CD4-positive, alpha-beta memory T cell (primary cell): ENCODE measurements around the gene TRAF3. TPM values are rescaled to one million over a fixed set of nuclear protein-coding genes. Genes with fewer than 3 reads are reported as not detected.
A peak's percentile ranks its signal among the peaks of the same experiment; 100 is the strongest.
"Not testable (repeated sequence)": the region's sequence is repeated elsewhere in the genome, so short reads cannot be mapped to it uniquely, and the experiment has no call there.

Experiments
- CTCF ChIA-PET: fragments of 350-600 bp; sonication (Branson Sonifier 250); formaldehyde crosslinking; loops from one replicate; lab custom pipeline; 2021; ENCODE audit warnings: inconsistent platforms; ENCODE audit not compliant: partially characterized antibody; lab: Charles Lee
- POLR2A ChIA-PET: fragments of 350-600 bp; sonication (Branson Sonifier 250); formaldehyde crosslinking; loops from one replicate; lab custom pipeline; 2021; ENCODE audit not compliant: partially characterized antibody; lab: Charles Lee
- DNase-seq, 5 donors: peaks; one replicate each; pipeline versions ENCODE4 v3.0.0 to v3.0.0-alpha.2; 2020 to 2022; ENCODE audit warnings: mixed read lengths in 1 of 5
- H3K27ac ChIP-seq: one replicate; pipeline ENCODE4 v1.7.0; 2013; ENCODE audit warnings: low read depth, low read length
- H3K27me3 ChIP-seq: 2 replicates; pipeline ENCODE4 v1.7.0; 2013; ENCODE audit warnings: mild to moderate bottlenecking, low read length, moderate library complexity; ENCODE audit not compliant: insufficient read depth
- H3K36me3 ChIP-seq: 2 replicates; pipeline ENCODE4 v1.7.0; 2013; ENCODE audit warnings: mild to moderate bottlenecking, low read length, moderate library complexity; ENCODE audit not compliant: insufficient read depth
- H3K4me1 ChIP-seq: 2 replicates; pipeline ENCODE4 v1.7.0; 2013; ENCODE audit warnings: mild to moderate bottlenecking, low read length, moderate library complexity; ENCODE audit not compliant: insufficient read depth
- H3K4me3 ChIP-seq, 2 donors: one replicate each; pipeline ENCODE4 v1.7.0; 2013; ENCODE audit warnings: low read length in 2 of 2, mild to moderate bottlenecking in 1 of 2
- H3K9me3 ChIP-seq, 2 donors: one replicate each; pipeline ENCODE4 v1.7.0; 2013; ENCODE audit warnings: low read length in 2 of 2, control low read depth in 1 of 2; ENCODE audit not compliant: control insufficient read depth in 1 of 2
- H3K27ac Mint-ChIP-seq, 7 donors: one replicate each; pipeline ENCODE4 v1.8.0; 2020 to 2021; ENCODE audit warnings: mixed read lengths in 7 of 7, mild to moderate bottlenecking in 6 of 7, inconsistent platforms in 3 of 7, moderate library complexity in 3 of 7
- H3K27me3 Mint-ChIP-seq, 2 donors: one replicate each; pipeline ENCODE4 v1.8.0; 2020 to 2021; ENCODE audit warnings: mixed read lengths in 2 of 2
- H3K36me3 Mint-ChIP-seq, 2 donors: one replicate each; pipeline ENCODE4 v1.8.0; 2020 to 2021; ENCODE audit warnings: mixed read lengths in 2 of 2, inconsistent platforms in 1 of 2, mild to moderate bottlenecking in 1 of 2
- H3K4me1 Mint-ChIP-seq, 4 donors: one replicate each; pipeline ENCODE4 v1.8.0; 2020 to 2021; ENCODE audit warnings: mixed read lengths in 4 of 4, mild to moderate bottlenecking in 1 of 4
- H3K4me3 Mint-ChIP-seq, 8 donors: one replicate each; pipeline ENCODE4 v1.8.0; 2020 to 2021; ENCODE audit warnings: mixed read lengths in 8 of 8, mild to moderate bottlenecking in 7 of 8, moderate library complexity in 6 of 8, inconsistent platforms in 3 of 8
- H3K9me3 Mint-ChIP-seq, 8 donors: one replicate each; pipeline ENCODE4 v1.8.0; 2020 to 2021; ENCODE audit warnings: mixed read lengths in 8 of 8, mild to moderate bottlenecking in 5 of 8, inconsistent platforms in 3 of 8, moderate library complexity in 1 of 8
- intact Hi-C: fragments of 100-400 bp; cut with micrococcal nuclease; formaldehyde crosslinking; loops from one replicate; pipeline ENCODE4 v1.15.1; 2023
- polyA plus RNA-seq, 2 donors: library from polyadenylated mRNA; unstranded; fragments of 300-500 nt; fragmentation: Illumina TruSeq; gene quantifications; one replicate each; pipeline ENCODE4 v1.2.3, GENCODE V29; 2021
- total RNA-seq, 2 experiments: library from RNA; stranded (reverse); gene quantifications; one replicate each; pipeline ENCODE4 v1.2.3, GENCODE V29; 2021

Gene TRAF3
- total and polyA plus RNA-seq, 4 experiments from 2014 or later: 14.9 to 44.8 (median 32.2) TPM

DNA sequence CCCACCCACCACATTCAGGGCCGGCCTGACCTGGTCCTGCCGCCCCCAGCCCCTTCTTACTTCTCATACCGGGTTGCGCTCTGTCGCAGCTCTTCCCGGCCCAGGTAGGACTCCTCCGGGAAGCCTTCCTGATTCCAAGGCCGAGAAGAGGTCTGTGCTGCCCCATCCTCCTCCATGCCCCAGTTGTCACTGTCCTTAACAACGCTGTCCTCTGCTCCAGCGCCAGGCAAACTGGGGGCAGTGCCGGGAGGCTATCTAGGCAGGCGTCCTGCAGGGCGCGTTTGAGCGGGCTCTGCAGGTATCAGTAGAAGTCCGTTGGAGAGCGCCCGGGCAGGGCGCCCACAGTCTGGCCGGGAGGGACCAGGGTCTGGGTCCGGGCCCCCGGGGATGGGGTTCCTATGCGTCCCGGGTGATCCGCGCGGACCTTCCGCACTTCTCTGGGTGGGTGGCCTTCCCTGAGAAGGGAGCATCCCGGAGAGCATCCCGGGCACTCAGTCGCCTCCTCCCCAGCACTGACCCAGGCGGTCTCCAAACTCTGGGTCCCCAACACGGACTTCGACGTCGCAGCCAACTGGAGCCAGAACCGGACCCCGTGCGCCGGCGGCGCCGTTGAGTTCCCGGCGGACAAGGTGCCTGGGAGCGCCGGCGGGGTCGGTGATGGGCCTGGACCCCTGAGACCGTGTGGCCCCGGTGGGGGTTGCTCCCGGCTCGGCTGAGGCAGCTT is 146.1 kb downstream of the TRAF3 start:
- peaks cover 5% of the 10 kb centered on the region for H3K27me3 ChIP-seq
- Mint-ChIP-seq H3K27me3 (peaks cover 7% of the 10 kb centered on the region in 2 donors), H3K4me3 (peak overlapping the region; percentile 46 to 75 (median 74)), H3K9me3 (no peaks in the 10 kb centered on the region), H3K27ac (peak overlapping the region in 3 of 7 donors; percentile 23 to 76 (median 31)), H3K36me3 (no peaks in the 10 kb centered on the region), H3K4me1 (peaks cover 2 to 29% (median 10%) of the 10 kb centered on the region in 4 donors)
- H3K4me3 ChIP-seq: peak overlapping the region; percentile 11 to 28
- no peaks in the 10 kb centered on the region for H3K36me3 ChIP-seq
- CTCF ChIA-PET: no interaction called here
- POLR2A ChIA-PET: interaction anchor here (1.8 kb wide), 1 partner anchor 23 kb away, joined by 7 read pairs; no protein-coding TSS in a partner anchor
- peaks cover 19% of the 10 kb centered on the region for H3K4me1 ChIP-seq
- intact Hi-C loops: no loop called here
- no peak overlapping the region for H3K27ac ChIP-seq
- no peaks in the 10 kb centered on the region for H3K9me3 ChIP-seq
- no peak for DNase-seq

DNA sequence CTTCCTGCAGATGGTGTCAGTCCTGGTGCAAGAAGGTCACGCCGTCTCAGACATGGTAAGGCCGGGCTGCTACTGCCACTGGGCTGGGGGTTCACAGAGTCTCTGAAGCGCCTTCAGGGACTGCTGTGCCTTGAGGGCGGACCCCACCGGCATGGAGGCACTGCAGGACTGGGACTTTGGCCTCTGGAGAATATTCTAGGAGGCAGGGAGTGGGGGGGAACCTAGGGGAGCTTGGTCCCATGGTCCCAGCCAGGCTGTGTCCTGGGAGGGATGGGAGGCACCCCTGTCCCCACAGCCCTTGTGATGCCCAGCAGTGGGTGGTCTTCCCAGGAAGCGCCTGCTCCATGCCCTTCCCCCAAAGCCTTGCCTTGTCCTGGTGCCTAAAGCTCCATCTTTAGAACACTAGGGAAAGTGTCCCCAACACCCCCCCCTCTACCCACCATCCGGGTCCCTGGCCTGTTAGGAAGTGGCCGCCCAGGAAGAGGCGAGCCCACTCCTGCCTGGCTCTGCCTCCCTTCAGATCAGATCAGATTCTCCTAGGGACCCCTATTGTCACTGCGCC is 146.8 kb downstream of the TRAF3 start:
- DNase-seq: no peak
- peaks cover 25% of the 10 kb centered on the region for H3K4me1 ChIP-seq
- CTCF ChIA-PET: no interaction called here
- Mint-ChIP-seq H3K4me1 (peaks cover 5 to 32% (median 14%) of the 10 kb centered on the region in 4 donors), H3K36me3 (no peaks in the 10 kb centered on the region), H3K27ac (no peak overlapping the region), H3K27me3 (peaks cover 7% of the 10 kb centered on the region in 2 donors), H3K9me3 (no peaks in the 10 kb centered on the region), H3K4me3 (peak overlapping the region in 6 of 8 donors; percentile 17 to 61 (median 28))
- intact Hi-C loops: no loop called here
- no peaks in the 10 kb centered on the region for H3K36me3 ChIP-seq
- no peaks in the 10 kb centered on the region for H3K9me3 ChIP-seq
- H3K27ac ChIP-seq: no peak overlapping the region
- POLR2A ChIA-PET: interaction anchor here (1.8 kb wide), 1 partner anchor 23 kb away, joined by 7 read pairs; no protein-coding TSS in a partner anchor
- peaks cover 5% of the 10 kb centered on the region for H3K27me3 ChIP-seq
- H3K4me3 ChIP-seq: no peak overlapping the region

GRCh38 chr14:102924632-102925588 is 147.7 kb downstream of the TRAF3 start:
- Mint-ChIP-seq H3K4me3 (peak overlapping the region in 4 of 8 donors; percentile 18 to 61 (median 48)), H3K9me3 (no peaks in the 10 kb centered on the region), H3K27ac (no peak overlapping the region), H3K36me3 (no peaks in the 10 kb centered on the region), H3K4me1 (peaks cover 5 to 32% (median 14%) of the 10 kb centered on the region in 4 donors), H3K27me3 (peaks cover 7% of the 10 kb centered on the region in 2 donors)
- no peaks in the 10 kb centered on the region for H3K9me3 ChIP-seq
- CTCF ChIA-PET: interaction anchor here (0.8 kb wide), 1 partner anchor 231 kb away, joined by 4 read pairs; no protein-coding TSS in a partner anchor
- no peak overlapping the region for H3K4me3 ChIP-seq
- H3K27ac ChIP-seq: no peak overlapping the region
- H3K4me1 ChIP-seq: peaks cover 34% of the 10 kb centered on the region
- DNase-seq: no peak
- H3K27me3 ChIP-seq: peaks cover 11% of the 10 kb centered on the region
- POLR2A ChIA-PET: no interaction called here
- no peaks in the 10 kb centered on the region for H3K36me3 ChIP-seq
- intact Hi-C loops: no loop called here

GRCh38 chr14:102925646-102926045 is 148.4 kb downstream of the TRAF3 start:
- H3K4me1 Mint-ChIP-seq: peaks cover 5 to 32% (median 14%) of the 10 kb centered on the region in 4 donors
- ChIA-PET CTCF (interaction anchor here (0.8 kb wide), 1 partner anchor 232 kb away, joined by 4 read pairs; no protein-coding TSS in a partner anchor), POLR2A (no interaction called here)
- H3K27me3 ChIP-seq: peaks cover 13% of the 10 kb centered on the region
- DNase-seq: no peak
- intact Hi-C loops: no loop called here
- no peak overlapping the region for H3K27ac ChIP-seq
- no peak overlapping the region for H3K4me3 ChIP-seq
- peaks cover 34% of the 10 kb centered on the region for H3K4me1 ChIP-seq
- no peaks in the 10 kb centered on the region for H3K9me3 ChIP-seq
- no peaks in the 10 kb centered on the region for H3K9me3 Mint-ChIP-seq
- H3K4me3 Mint-ChIP-seq: peak overlapping the region in 2 of 8 donors; percentile 25 to 33
- no peaks in the 10 kb centered on the region for H3K36me3 ChIP-seq
- peak overlapping the region in 1 of 7 donors; percentile 73 for H3K27ac Mint-ChIP-seq
- H3K27me3 Mint-ChIP-seq: peaks cover 7% of the 10 kb centered on the region in 2 donors
- no peaks in the 10 kb centered on the region for H3K36me3 Mint-ChIP-seq

GRCh38 chr14:102926104-102926503 is 148.9 kb downstream of the TRAF3 start:
- H3K27ac Mint-ChIP-seq: peak overlapping the region in 2 of 7 donors; percentile 51 to 73

GRCh38 chr14:102926840-102927239 is 149.6 kb downstream of the TRAF3 start:
- H3K4me3 Mint-ChIP-seq, H3K36me3 ChIP-seq, H3K36me3 Mint-ChIP-seq, H3K4me3 ChIP-seq, POLR2A ChIA-PET, DNase-seq, H3K9me3 Mint-ChIP-seq, H3K27ac ChIP-seq, intact Hi-C loops, H3K27me3 Mint-ChIP-seq, H3K9me3 ChIP-seq, H3K27ac Mint-ChIP-seq, CTCF ChIA-PET: not testable (repeated sequence)
- peaks cover 34% of the 10 kb centered on the region for H3K4me1 ChIP-seq
- peaks cover 15% of the 10 kb centered on the region for H3K27me3 ChIP-seq
- H3K4me1 Mint-ChIP-seq: peaks cover 5 to 32% (median 14%) of the 10 kb centered on the region in 4 donors

More at GRCh38 chr14:102926104-102926503, 148.9 kb downstream of the TRAF3 start:
- Histone ChIP-seq H3K27ac (no peak overlapping the region), H3K9me3 (no peaks in the 10 kb centered on the region), H3K4me1 (peaks cover 34% of the 10 kb centered on the region), H3K4me3 (no peak overlapping the region), H3K36me3 (no peaks in the 10 kb centered on the region), H3K27me3 (peaks cover 15% of the 10 kb centered on the region)
- ChIA-PET CTCF (no interaction called here), POLR2A (no interaction called here)
- Mint-ChIP-seq H3K4me1 (peaks cover 5 to 32% (median 14%) of the 10 kb centered on the region in 4 donors), H3K36me3 (no peaks in the 10 kb centered on the region), H3K4me3 (peak overlapping the region in 2 of 8 donors; percentile 25 to 33), H3K9me3 (no peaks in the 10 kb centered on the region), H3K27me3 (peaks cover 7 to 9% of the 10 kb centered on the region in 2 donors)
- no peak for DNase-seq
- intact Hi-C loops: no loop called here
